Ramos (cell line): Measurements from ENCODE around the gene TOMM40L.

ENCODE experiments used
- in situ Hi-C: fragments of 300-500 bp; cut with MboI; formaldehyde crosslinking; loops from one replicate; pipeline ENCODE4 v1.14.3; 2022; ENCODE audit warnings: low sequenced_read_pairs; ENCODE audit not compliant: unreplicated experiment

The TOMM40L gene

GRCh38 chr1:161218301-161219077 lies 7.4 kb upstream of the TOMM40L start:
- in situ Hi-C loops, result loop anchor here (25.0 kb wide), 1 partner anchor 494 kb away; the partner anchor contains the start of genes FCRLA and FCRLB

DNA sequence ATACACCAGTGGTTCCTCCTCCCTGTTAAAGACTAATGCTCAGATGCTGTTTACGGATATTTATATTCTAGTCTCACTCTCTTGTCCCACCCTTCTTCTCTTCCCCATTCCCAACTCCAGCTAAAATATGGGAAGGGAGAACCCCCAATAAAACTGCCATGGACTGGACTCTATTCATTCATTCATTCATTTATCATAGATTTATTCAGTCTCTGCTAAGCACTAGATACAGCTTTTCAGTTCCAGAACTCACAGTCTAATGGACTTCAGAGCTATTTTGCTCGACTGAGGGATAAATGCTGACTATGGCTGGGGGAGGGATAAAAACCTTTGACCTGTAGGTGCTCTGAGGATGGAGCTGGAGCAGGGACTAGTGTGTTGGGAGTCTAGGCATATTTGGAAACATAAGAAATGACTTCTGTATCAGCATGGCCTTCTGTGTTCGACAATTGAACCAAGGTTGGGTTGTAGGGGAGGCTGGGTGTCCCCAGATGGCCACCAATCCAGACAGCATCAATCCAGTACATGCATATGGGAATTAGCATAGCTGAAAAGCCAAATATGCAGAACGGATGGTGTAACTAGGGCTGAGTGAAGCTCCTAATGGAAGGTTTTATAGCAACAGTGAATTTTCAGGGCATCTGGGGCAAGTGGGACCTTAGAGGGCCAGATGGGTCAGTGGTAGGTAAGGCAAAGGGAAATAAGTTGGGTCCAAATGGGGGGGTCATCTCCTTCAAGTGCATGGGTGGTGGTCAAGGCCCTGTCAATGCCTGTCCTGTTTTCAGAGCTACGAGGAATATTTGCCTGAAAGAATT lies 6.6 kb upstream of the TOMM40L start:
- in situ Hi-C loops, result loop anchor here (25.0 kb wide), 1 partner anchor 493 kb away; the partner anchor contains the start of genes FCRLA and FCRLB

GRCh38 chr1:161220002-161220401 lies 5.9 kb upstream of the TOMM40L start:
- in situ Hi-C loops, result loop anchor here (10.0 to 25.0 kb wide), 2 partner anchors 165 to 492 kb away; partner anchors contain the start of genes FCRLA and FCRLB

DNA sequence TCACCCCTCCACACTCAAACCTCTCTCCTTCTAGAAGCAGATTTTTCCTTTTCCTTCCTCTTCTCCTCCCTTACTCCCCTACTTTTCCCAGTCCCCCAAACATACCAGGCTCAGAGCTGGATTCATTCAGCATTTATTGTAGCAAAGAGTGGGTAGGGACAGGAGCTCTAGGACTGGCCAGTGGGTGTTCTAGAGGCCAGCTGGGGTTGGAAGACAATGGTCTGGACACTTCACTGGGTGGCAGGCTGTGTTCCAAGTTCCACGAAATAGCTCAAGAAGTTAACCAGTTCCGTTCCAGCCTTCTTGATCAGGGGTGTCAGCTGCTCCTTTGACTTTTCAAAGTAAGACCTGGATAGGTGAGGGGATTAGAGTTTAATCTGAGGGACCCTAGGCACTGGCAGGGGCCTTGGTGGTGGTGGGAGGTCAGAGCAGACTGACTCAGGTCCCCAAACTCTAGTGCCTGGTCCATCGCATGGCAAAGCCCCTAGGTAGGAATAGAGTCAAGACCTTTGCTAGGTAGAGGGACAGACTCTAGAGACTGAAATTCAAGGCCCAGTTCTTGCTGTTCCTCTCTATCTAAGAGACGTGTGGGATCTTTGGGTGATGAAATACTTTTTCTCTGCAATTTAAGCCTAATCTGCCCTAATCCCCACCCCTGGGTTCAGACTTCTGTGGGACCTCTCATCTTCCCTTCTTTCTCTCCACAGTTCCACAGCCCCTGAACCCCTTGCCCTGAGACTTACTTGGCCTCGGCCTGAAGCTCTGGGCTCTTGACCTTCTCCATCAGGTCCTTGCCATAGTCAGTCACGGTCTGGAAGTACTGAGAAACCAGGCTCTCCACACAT lies 3.5 kb upstream of the TOMM40L start:
- in situ Hi-C loops, result loop anchor here (10.0 to 25.0 kb wide), 2 partner anchors 162 to 490 kb away; partner anchors contain the start of genes FCRLA and FCRLB

GRCh38 chr1:161223805-161224694 lies 1.8 kb upstream of the TOMM40L start:
- in situ Hi-C loops, result loop anchor here (10.0 to 25.0 kb wide), 2 partner anchors 161 to 488 kb away; partner anchors contain the start of genes FCRLA and FCRLB

GRCh38 chr1:161224695-161225087 lies 1.2 kb upstream of the TOMM40L start:
- in situ Hi-C loops, result loop anchor here (5.0 to 25.0 kb wide), 3 partner anchors 68 to 488 kb away; partner anchors contain the start of genes FCRLA and FCRLB

DNA sequence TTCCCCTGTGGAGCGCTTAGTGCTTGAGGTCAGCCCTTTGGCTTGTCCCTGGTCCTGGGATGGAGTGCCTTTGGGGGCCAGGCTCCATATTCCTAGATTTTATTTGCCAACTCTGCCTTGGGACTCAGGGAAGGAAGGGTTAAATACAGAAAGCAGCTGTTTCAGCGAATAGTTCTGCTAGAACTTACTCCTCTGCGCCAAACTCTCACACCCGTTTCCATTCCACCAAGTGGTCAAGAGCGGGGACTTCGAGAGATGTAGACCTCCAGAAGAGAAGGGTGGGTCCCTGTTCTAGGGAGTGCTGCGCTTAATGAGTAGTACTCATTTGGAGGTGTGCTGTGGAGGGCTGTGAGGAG lies 704 bp upstream of the TOMM40L start:
- in situ Hi-C loops, result loop anchor here (5.0 to 10.0 kb wide), 2 partner anchors 67 to 160 kb away; no protein-coding TSS in a partner anchor

DNA sequence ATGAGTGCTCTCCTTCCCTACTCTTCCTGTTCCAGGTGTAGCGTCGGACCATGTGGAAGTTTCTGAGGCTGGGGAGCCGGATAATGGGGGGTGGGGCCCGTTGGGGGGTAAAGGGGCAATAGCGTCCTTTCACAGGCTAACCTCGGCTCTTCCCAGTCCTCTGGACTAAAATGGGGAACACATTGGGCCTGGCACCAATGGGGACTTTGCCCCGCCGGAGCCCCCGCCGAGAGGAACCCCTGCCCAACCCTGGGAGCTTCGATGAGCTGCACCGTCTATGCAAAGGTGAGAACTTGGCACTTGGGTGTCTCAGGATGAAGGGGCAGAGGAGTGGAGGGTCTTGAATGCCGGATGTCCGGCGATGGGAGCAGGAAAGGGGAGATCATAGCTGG lies 456 bp downstream of the TOMM40L start:
- in situ Hi-C loops, result loop anchor here (5.0 to 10.0 kb wide), 2 partner anchors 66 to 158 kb away; no protein-coding TSS in a partner anchor

- in situ Hi-C loops, result loop anchor here (5.0 to 10.0 kb wide), 2 partner anchors 66 to 158 kb away; no protein-coding TSS in a partner anchor
These were observed 899 bp downstream of the TOMM40L start for GRCh38 chr1:161226759-161227158.

- in situ Hi-C loops, result loop anchor here (5.0 to 10.0 kb wide), 2 partner anchors 65 to 157 kb away; no protein-coding TSS in a partner anchor
These were observed 1.5 kb downstream of the TOMM40L start for GRCh38 chr1:161227196-161227871.

GRCh38 chr1:161228032-161228431 lies 2.2 kb downstream of the TOMM40L start:
- in situ Hi-C loops, result loop anchor here (5.0 to 10.0 kb wide), 2 partner anchors 64 to 157 kb away; no protein-coding TSS in a partner anchor

DNA sequence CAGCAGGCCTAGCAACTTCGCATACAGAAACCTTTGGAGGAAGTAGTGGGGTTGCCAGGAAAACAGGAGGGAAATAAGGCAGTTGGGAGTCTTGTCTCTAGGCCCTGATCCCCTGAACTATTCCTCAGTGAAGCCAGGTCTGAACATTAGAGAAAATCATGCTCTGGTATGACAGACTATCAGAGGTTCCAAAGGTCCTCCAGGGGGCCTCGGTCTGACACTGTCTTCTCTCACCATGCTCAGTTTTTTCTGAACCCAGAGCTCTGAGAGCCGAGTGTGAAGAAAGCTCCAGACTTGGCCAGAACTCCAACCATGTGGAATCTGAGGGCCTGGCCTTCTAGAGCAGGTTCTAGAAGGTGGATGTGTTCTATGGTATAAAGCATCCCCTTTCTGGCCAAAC lies 4.0 kb downstream of the TOMM40L start:
- in situ Hi-C loops, result loop anchor here (5.0 to 10.0 kb wide), 2 partner anchors 62 to 155 kb away; no protein-coding TSS in a partner anchor

GRCh38 chr1:161230762-161231161 lies 4.9 kb downstream of the TOMM40L start:
- in situ Hi-C loops, result no loop called here

GRCh38 chr1:161233102-161233501 lies 7.2 kb downstream of the TOMM40L start:
- in situ Hi-C loops, result no loop called here

DNA sequence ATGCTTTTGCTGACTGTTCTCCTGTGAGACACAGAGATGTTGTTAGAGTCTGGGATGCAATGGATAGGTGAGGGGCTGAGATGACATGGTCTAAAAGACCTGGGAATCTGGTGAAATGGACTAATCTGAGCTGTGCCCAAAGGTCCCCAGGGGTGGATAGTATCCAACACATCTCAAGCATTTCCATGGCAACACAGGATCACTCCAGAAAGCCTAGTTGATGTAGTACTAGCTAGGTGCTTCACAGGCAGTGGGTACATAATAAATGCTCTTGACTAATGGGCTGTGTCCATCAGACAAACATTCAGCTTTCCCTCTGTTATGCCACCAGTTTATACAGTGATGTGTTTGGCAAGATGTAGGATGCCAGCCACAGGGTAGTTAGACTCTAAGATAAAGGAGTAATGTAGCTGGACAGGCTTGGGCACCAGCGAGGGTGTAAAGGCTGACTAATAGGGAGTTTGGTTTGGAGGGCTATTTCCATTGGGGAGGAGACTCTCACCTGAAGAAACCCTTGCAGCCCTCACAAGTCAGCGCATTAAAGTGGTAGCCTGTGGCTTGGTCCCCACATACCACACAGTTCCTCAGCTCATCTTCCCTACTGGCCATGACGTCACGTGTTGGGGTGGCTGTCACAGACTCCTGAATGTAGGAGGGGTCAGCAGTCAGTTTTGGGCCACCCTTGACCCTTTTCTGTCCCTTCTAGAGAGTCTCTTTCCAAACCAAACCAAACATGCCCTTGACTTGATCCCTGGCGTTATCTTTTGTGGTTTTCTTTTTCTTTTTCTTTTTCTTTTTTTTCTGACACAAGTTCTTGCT lies 10.3 kb downstream of the TOMM40L start:
- in situ Hi-C loops, result no loop called here

DNA sequence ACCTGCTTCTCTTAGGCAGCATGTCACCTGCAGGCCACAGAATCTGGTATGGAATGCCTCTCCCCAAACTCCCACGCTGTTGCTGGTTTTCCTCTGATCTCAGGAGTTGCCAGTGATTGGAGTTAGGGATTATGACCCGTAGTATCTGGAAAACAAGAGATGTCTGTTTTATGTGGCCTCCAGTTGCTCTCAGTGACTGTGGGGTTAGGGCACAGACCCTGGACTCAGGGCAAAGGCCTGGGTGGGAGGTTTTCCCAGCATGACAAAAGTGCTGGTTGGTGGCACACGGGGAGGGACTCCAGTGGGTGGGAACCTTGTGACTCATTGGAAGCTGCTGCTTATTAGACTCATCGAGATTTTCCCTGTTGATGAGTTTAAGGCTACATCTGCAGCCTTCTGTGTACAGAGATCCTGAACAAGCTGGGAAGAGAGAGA lies 12.2 kb downstream of the TOMM40L start, which contains the start of gene NR1I3:
Gene NR1I3 (minus strand): TSS at position 165 of the 435 bp plus-strand sequence. CDS start 1,638 bp downstream, outside the sequence.
- in situ Hi-C loops, result no loop called here

DNA sequence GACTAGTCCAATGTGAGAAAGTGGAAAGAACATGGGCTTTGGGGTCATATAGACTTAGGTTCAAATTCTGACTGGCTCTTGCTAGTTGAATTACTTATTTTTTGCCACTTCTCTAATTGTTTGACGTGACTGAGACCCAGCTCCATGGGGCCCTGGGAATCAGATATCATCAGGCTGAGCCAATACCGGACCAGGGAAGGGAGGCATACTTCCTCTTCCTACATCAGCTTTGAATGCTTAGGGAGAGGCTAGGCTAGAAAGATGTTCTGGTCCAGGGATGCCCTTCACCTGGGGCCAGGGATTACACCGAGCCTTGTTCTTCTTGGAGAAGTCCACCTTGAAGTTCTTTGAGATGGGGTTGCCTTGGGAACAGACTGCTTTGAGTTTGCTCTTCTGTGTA lies 15.8 kb downstream of the TOMM40L start:
- in situ Hi-C loops, result no loop called here
